ENCODE measurements around the gene LPP. TPM values are rescaled to one million over a fixed set of nuclear protein-coding genes. Genes with fewer than 3 reads are reported as not detected.

LPP gene
- total and polyA plus RNA-seq, 2 of the 13 experiments (the other 11 are each of a cell fraction or from before 2014, with no cell fraction given): 19.2 to 29.9 TPM

DNA sequence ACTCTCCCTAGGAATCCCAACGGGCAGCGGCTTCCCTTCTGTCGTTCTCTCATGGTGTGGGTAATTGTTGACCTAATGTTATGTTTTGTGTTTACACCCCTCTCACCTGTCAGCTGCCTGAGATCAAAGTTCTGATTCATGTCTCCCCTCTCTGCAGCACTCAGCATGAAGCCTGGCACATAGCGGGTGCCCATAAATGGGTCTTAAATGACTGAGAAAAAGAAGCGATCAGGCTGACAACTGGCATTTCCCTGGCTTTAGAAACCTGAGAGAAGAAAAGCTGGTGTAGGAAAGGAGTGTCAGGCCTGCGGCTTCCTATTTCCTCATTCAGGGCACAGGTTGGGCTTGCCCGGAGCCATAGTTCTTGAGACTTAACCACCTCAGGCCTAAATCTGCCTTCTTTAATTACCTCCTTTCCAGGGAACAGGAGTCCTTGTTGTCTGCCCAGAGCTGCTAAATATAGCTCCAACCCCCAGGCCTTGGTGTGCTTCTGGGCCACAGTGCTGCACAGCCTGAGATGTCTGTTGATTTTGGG, 31.8 kb downstream of the LPP start (continued):
- TF ChIP-seq NCOA1 (CRISPR knock-in tag; IDR thresholded peaks at IDR 0.05) (no peak), MZF1 (CRISPR knock-in tag; IDR thresholded peaks at IDR 0.05; ENCODE audit: borderline replicate concordance) (no peak), REL (CRISPR knock-in tag; conservative IDR thresholded peaks at IDR 0.05) (no peak), RARG (CRISPR knock-in tag; IDR thresholded peaks at IDR 0.05; ENCODE audit: low read depth) (no peak), FOXA3 (CRISPR knock-in tag; IDR thresholded peaks at IDR 0.05) (peak; percentile 91), PHF20 (CRISPR knock-in tag; IDR thresholded peaks at IDR 0.05) (no peak), TCF12 (IDR thresholded peaks at IDR 0.05) (no peak), TCF12 (CRISPR knock-in tag; IDR thresholded peaks at IDR 0.05) (no peak), ZNF460 (CRISPR knock-in tag; IDR thresholded peaks at IDR 0.05; ENCODE audit: borderline replicate concordance) (no peak), ZNF616 (CRISPR knock-in tag; IDR thresholded peaks at IDR 0.05; ENCODE audit: low read depth) (no peak)
- TF ChIP-seq, protein P1, sequence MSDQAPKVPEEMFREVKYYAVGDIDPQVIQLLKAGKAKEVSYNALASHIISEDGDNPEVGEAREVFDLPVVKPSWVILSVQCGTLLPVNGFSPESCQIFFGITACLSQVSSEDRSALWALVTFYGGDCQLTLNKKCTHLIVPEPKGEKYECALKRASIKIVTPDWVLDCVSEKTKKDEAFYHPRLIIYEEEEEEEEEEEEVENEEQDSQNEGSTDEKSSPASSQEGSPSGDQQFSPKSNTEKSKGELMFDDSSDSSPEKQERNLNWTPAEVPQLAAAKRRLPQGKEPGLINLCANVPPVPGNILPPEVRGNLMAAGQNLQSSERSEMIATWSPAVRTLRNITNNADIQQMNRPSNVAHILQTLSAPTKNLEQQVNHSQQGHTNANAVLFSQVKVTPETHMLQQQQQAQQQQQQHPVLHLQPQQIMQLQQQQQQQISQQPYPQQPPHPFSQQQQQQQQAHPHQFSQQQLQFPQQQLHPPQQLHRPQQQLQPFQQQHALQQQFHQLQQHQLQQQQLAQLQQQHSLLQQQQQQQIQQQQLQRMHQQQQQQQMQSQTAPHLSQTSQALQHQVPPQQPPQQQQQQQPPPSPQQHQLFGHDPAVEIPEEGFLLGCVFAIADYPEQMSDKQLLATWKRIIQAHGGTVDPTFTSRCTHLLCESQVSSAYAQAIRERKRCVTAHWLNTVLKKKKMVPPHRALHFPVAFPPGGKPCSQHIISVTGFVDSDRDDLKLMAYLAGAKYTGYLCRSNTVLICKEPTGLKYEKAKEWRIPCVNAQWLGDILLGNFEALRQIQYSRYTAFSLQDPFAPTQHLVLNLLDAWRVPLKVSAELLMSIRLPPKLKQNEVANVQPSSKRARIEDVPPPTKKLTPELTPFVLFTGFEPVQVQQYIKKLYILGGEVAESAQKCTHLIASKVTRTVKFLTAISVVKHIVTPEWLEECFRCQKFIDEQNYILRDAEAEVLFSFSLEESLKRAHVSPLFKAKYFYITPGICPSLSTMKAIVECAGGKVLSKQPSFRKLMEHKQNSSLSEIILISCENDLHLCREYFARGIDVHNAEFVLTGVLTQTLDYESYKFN (CRISPR knock-in tag; conservative IDR thresholded peaks at IDR 0.05): peak; percentile 83
- TF ChIP-seq, protein P2, sequence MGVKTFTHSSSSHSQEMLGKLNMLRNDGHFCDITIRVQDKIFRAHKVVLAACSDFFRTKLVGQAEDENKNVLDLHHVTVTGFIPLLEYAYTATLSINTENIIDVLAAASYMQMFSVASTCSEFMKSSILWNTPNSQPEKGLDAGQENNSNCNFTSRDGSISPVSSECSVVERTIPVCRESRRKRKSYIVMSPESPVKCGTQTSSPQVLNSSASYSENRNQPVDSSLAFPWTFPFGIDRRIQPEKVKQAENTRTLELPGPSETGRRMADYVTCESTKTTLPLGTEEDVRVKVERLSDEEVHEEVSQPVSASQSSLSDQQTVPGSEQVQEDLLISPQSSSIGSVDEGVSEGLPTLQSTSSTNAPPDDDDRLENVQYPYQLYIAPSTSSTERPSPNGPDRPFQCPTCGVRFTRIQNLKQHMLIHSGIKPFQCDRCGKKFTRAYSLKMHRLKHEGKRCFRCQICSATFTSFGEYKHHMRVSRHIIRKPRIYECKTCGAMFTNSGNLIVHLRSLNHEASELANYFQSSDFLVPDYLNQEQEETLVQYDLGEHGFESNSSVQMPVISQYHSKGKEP (CRISPR knock-in tag; IDR thresholded peaks at IDR 0.05): no peak
- TF ChIP-seq, protein P3, sequence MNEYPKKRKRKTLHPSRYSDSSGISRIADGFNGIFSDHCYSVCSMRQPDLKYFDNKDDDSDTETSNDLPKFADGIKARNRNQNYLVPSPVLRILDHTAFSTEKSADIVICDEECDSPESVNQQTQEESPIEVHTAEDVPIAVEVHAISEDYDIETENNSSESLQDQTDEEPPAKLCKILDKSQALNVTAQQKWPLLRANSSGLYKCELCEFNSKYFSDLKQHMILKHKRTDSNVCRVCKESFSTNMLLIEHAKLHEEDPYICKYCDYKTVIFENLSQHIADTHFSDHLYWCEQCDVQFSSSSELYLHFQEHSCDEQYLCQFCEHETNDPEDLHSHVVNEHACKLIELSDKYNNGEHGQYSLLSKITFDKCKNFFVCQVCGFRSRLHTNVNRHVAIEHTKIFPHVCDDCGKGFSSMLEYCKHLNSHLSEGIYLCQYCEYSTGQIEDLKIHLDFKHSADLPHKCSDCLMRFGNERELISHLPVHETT (CRISPR knock-in tag; conservative IDR thresholded peaks at IDR 0.05): no peak
- TF ChIP-seq, protein P4, sequence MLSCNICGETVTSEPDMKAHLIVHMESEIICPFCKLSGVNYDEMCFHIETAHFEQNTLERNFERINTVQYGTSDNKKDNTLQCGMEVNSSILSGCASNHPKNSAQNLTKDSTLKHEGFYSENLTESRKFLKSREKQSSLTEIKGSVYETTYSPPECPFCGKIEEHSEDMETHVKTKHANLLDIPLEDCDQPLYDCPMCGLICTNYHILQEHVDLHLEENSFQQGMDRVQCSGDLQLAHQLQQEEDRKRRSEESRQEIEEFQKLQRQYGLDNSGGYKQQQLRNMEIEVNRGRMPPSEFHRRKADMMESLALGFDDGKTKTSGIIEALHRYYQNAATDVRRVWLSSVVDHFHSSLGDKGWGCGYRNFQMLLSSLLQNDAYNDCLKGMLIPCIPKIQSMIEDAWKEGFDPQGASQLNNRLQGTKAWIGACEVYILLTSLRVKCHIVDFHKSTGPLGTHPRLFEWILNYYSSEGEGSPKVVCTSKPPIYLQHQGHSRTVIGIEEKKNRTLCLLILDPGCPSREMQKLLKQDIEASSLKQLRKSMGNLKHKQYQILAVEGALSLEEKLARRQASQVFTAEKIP (CRISPR knock-in tag; IDR thresholded peaks at IDR 0.05; ENCODE audit: borderline replicate concordance): no peak
- TF ChIP-seq, protein P5, sequence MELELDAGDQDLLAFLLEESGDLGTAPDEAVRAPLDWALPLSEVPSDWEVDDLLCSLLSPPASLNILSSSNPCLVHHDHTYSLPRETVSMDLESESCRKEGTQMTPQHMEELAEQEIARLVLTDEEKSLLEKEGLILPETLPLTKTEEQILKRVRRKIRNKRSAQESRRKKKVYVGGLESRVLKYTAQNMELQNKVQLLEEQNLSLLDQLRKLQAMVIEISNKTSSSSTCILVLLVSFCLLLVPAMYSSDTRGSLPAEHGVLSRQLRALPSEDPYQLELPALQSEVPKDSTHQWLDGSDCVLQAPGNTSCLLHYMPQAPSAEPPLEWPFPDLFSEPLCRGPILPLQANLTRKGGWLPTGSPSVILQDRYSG (CRISPR knock-in tag; IDR thresholded peaks at IDR 0.05): no peak
- TF ChIP-seq, protein P6, sequence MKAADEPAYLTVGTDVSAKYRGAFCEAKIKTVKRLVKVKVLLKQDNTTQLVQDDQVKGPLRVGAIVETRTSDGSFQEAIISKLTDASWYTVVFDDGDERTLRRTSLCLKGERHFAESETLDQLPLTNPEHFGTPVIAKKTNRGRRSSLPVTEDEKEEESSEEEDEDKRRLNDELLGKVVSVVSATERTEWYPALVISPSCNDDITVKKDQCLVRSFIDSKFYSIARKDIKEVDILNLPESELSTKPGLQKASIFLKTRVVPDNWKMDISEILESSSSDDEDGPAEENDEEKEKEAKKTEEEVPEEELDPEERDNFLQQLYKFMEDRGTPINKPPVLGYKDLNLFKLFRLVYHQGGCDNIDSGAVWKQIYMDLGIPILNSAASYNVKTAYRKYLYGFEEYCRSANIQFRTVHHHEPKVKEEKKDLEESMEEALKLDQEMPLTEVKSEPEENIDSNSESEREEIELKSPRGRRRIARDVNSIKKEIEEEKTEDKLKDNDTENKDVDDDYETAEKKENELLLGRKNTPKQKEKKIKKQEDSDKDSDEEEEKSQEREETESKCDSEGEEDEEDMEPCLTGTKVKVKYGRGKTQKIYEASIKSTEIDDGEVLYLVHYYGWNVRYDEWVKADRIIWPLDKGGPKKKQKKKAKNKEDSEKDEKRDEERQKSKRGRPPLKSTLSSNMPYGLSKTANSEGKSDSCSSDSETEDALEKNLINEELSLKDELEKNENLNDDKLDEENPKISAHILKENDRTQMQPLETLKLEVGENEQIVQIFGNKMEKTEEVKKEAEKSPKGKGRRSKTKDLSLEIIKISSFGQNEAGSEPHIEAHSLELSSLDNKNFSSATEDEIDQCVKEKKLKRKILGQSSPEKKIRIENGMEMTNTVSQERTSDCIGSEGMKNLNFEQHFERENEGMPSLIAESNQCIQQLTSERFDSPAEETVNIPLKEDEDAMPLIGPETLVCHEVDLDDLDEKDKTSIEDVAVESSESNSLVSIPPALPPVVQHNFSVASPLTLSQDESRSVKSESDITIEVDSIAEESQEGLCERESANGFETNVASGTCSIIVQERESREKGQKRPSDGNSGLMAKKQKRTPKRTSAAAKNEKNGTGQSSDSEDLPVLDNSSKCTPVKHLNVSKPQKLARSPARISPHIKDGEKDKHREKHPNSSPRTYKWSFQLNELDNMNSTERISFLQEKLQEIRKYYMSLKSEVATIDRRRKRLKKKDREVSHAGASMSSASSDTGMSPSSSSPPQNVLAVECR (CRISPR knock-in tag; IDR thresholded peaks at IDR 0.05; ENCODE audit: borderline replicate concordance): peak; percentile 58; the same call in 1 of the 2 replicates
